Mesendoderm (in vitro differentiated cells): ENCODE measurements around the gene ALG14.

ENCODE experiments used
- DNase-seq: peaks from one replicate; pipeline ENCODE4 v3.0.0; 2013
- H2AK5ac ChIP-seq: 2 replicates; pipeline ENCODE4 v1.6.1; 2013; ENCODE audit warnings: low read length, inconsistent platforms
- H2BK120ac ChIP-seq: 2 replicates; pipeline ENCODE4 v1.6.1; 2013; ENCODE audit warnings: low read depth, mild to moderate bottlenecking, low read length, moderate library complexity, mixed read lengths
- H2BK15ac ChIP-seq: replicated peaks from 2 replicates; pipeline ENCODE4 v1.6.1; 2013; ENCODE audit warnings: low read depth, mild to moderate bottlenecking, moderate library complexity
- H2BK5ac ChIP-seq: 2 replicates; pipeline ENCODE4 v1.6.1; 2013; ENCODE audit warnings: low read length, inconsistent platforms
- H3K18ac ChIP-seq: 2 replicates; pipeline ENCODE4 v1.6.1; 2013; ENCODE audit warnings: mild to moderate bottlenecking, low read length, mixed read lengths
- H3K23ac ChIP-seq: one replicate; pipeline ENCODE4 v1.6.1; 2013; ENCODE audit warnings: low read length
- H3K27ac ChIP-seq: 2 replicates; pipeline ENCODE4 v1.5.1; 2013; ENCODE audit warnings: low read depth, mild to moderate bottlenecking, inconsistent platforms, low read length, moderate library complexity
- H3K27me3 ChIP-seq: 2 replicates; pipeline ENCODE4 v1.6.1; 2013; ENCODE audit warnings: low read length, control low read depth, mild to moderate bottlenecking, inconsistent platforms; ENCODE audit not compliant: insufficient read depth, poor library complexity
- H3K36me3 ChIP-seq: 2 replicates; pipeline ENCODE4 v1.6.1; 2013; ENCODE audit warnings: low read length, inconsistent platforms; ENCODE audit not compliant: control insufficient read depth, insufficient read depth
- H3K4ac ChIP-seq: one replicate; pipeline ENCODE4 v1.6.1; 2013; ENCODE audit warnings: low read depth, mild to moderate bottlenecking, low read length, moderate library complexity
- H3K4me1 ChIP-seq: 2 replicates; pipeline ENCODE4 v1.6.1; 2013; ENCODE audit warnings: low read depth, low read length, inconsistent platforms; ENCODE audit not compliant: control insufficient read depth
- H3K4me2 ChIP-seq: 2 replicates; pipeline ENCODE4 v1.6.1; 2013; ENCODE audit warnings: low read length
- H3K4me3 ChIP-seq: 2 replicates; pipeline ENCODE4 v1.5.1; 2013; ENCODE audit warnings: mild to moderate bottlenecking, low read length
- H3K56ac ChIP-seq: one replicate; pipeline ENCODE4 v1.6.1; 2013; ENCODE audit warnings: low read length
- H3K79me1 ChIP-seq: 2 replicates; pipeline ENCODE4 v1.6.1; 2013; ENCODE audit warnings: low read length, inconsistent platforms
- H3K79me2 ChIP-seq: 2 replicates; pipeline ENCODE4 v1.6.1; 2013; ENCODE audit warnings: mild to moderate bottlenecking, low read length; ENCODE audit not compliant: control insufficient read depth, insufficient read depth
- H3K9ac ChIP-seq: 2 replicates; pipeline ENCODE4 v1.6.1; 2013; ENCODE audit warnings: low read length, inconsistent platforms
- H4K5ac ChIP-seq: one replicate; pipeline ENCODE4 v1.6.1; 2013; ENCODE audit warnings: low read length
- H4K8ac ChIP-seq: one replicate; pipeline ENCODE4 v1.6.1; 2013; ENCODE audit warnings: low read depth, mild to moderate bottlenecking, control low read depth, low read length, moderate library complexity
- WGBS: extraction: QIAGEN DNeasy Blood & Tissue Kit; methylation state at CpG from one replicate; pipeline ENCODE4 v1.1.7; 2013; ENCODE audit warnings: low lambda C conversion rate, missing lambda C conversion rate; ENCODE audit not compliant: insufficient coverage; ENCODE audit errors: extremely low coverage; 5-methylcytosine and 5-hydroxymethylcytosine counted together

Gene ALG14

GRCh38 chr1:94993931-94994645, 78.7 kb downstream of the ALG14 start:
- Histone ChIP-seq H3K4ac (no peak overlapping the region), H3K4me3 (no peak overlapping the region), H3K36me3 (no peaks in the 10 kb centered on the region), H4K8ac (no peak overlapping the region), H3K56ac (no peak overlapping the region), H3K27ac (no peak overlapping the region), H3K9ac (no peak overlapping the region), H3K23ac (no peak overlapping the region), H2AK5ac (peak overlapping the region; percentile 15), H4K5ac (no peak overlapping the region), H3K4me2 (no peak overlapping the region), H3K79me1 (no peaks in the 10 kb centered on the region), H3K27me3 (no peaks in the 10 kb centered on the region), H2BK5ac (no peak overlapping the region), H3K4me1 (peaks cover 4% of the 10 kb centered on the region), H3K18ac (no peak overlapping the region), H2BK120ac (no peak overlapping the region), H3K79me2 (no peaks in the 10 kb centered on the region), H2BK15ac (no peak overlapping the region)
- DNase-seq, result peak; percentile 35
- no CpG with 5 or more reads among the region's 4 CpGs for WGBS

DNA sequence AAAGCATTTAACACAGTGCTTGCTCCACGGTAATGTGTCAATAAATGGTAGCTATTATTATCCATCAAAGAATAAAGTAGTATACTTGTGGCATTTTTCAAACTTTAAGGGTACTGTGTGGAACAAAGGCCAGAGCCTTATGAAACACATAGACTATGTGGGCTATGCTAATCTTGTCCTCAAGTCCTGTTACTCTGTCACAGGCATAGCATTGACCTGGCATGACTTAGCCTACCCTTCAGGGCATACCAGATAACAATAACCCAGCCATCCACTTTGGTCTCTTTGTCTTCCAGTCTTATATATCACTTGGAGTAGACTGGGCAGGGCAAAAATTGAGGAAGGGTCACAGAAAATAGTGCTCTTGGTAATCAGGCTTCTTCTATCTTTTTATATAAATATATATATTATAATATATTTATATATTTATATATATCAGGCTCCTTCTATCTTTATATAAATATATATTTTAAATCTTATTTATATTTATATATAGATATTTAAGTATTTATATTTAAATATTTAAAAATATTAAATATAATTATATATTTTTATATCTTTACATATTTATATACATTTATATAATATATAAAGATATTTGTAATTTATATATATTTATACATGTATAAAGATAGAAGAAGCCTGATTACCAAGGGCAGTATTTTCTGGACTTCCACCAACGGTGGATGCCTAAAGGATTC, 79.7 kb downstream of the ALG14 start:
- no peak overlapping the region for H4K8ac ChIP-seq
- no peak overlapping the region for H3K4me2 ChIP-seq
- H3K9ac ChIP-seq, result no peak overlapping the region
- no peak overlapping the region for H3K18ac ChIP-seq
- no peak overlapping the region for H4K5ac ChIP-seq
- no peak overlapping the region for H2BK5ac ChIP-seq
- H3K23ac ChIP-seq, result no peak overlapping the region
- H2BK120ac ChIP-seq, result no peak overlapping the region
- H3K27ac ChIP-seq, result no peak overlapping the region
- H2AK5ac ChIP-seq, result no peak overlapping the region
- peak; percentile 55 for DNase-seq
- no peaks in the 10 kb centered on the region for H3K36me3 ChIP-seq
- WGBS, result no CpG with 5 or more reads among the region's 2 CpGs
- H3K79me1 ChIP-seq, result no peaks in the 10 kb centered on the region
- H3K56ac ChIP-seq, result no peak overlapping the region
- H3K4ac ChIP-seq, result no peak overlapping the region
- peaks cover 4% of the 10 kb centered on the region for H3K4me1 ChIP-seq
- no peak overlapping the region for H3K4me3 ChIP-seq
- no peaks in the 10 kb centered on the region for H3K79me2 ChIP-seq
- H2BK15ac ChIP-seq, result no peak overlapping the region
- H3K27me3 ChIP-seq, result no peaks in the 10 kb centered on the region

- H3K23ac ChIP-seq, result no peak overlapping the region
- no peak overlapping the region for H2AK5ac ChIP-seq
- no peak overlapping the region for H3K27ac ChIP-seq
- H3K79me2 ChIP-seq, result no peaks in the 10 kb centered on the region
- H4K5ac ChIP-seq, result no peak overlapping the region
- DNase-seq, result peak; percentile 70
- H3K4me3 ChIP-seq, result no peak overlapping the region
- H2BK15ac ChIP-seq, result no peak overlapping the region
- no peaks in the 10 kb centered on the region for H3K79me1 ChIP-seq
- H3K4ac ChIP-seq, result no peak overlapping the region
- H3K56ac ChIP-seq, result no peak overlapping the region
- no peak overlapping the region for H3K9ac ChIP-seq
- no peak overlapping the region for H3K4me2 ChIP-seq
- H3K18ac ChIP-seq, result no peak overlapping the region
- H4K8ac ChIP-seq, result no peak overlapping the region
- peaks cover 4% of the 10 kb centered on the region for H3K4me1 ChIP-seq
- no CpG with 5 or more reads among the region's 5 CpGs for WGBS
- no peaks in the 10 kb centered on the region for H3K36me3 ChIP-seq
- no peak overlapping the region for H2BK5ac ChIP-seq
- H3K27me3 ChIP-seq, result no peaks in the 10 kb centered on the region
- no peak overlapping the region for H2BK120ac ChIP-seq
Measured at GRCh38 chr1:94992161-94992560, 80.6 kb downstream of the ALG14 start.

- 100% methylated on average over 1 of the region's 6 CpGs for WGBS
- H3K56ac ChIP-seq, result no peak overlapping the region
- no peak overlapping the region for H4K5ac ChIP-seq
- no peaks in the 10 kb centered on the region for H3K79me2 ChIP-seq
- H4K8ac ChIP-seq, result no peak overlapping the region
- H3K36me3 ChIP-seq, result no peaks in the 10 kb centered on the region
- no peak overlapping the region for H2AK5ac ChIP-seq
- no peak overlapping the region for H3K4ac ChIP-seq
- no peak overlapping the region for H3K4me2 ChIP-seq
- no peak for DNase-seq
- H3K4me3 ChIP-seq, result no peak overlapping the region
- peaks cover 4% of the 10 kb centered on the region for H3K4me1 ChIP-seq
- H3K27me3 ChIP-seq, result no peaks in the 10 kb centered on the region
- no peak overlapping the region for H3K18ac ChIP-seq
- no peak overlapping the region for H3K27ac ChIP-seq
- no peaks in the 10 kb centered on the region for H3K79me1 ChIP-seq
- no peak overlapping the region for H2BK120ac ChIP-seq
- H3K23ac ChIP-seq, result no peak overlapping the region
- no peak overlapping the region for H2BK5ac ChIP-seq
- H3K9ac ChIP-seq, result no peak overlapping the region
- no peak overlapping the region for H2BK15ac ChIP-seq
Measured at GRCh38 chr1:94989911-94990473, 82.8 kb downstream of the ALG14 start.

GRCh38 chr1:94989398-94989797, 83.4 kb downstream of the ALG14 start:
- no peaks in the 10 kb centered on the region for H3K79me1 ChIP-seq
- H3K27me3 ChIP-seq, result no peaks in the 10 kb centered on the region
- H4K8ac ChIP-seq, result no peak overlapping the region
- no peaks in the 10 kb centered on the region for H3K79me2 ChIP-seq
- no peak for DNase-seq
- no CpG with 5 or more reads among the region's 1 CpG for WGBS
- no peak overlapping the region for H3K56ac ChIP-seq
- no peak overlapping the region for H3K23ac ChIP-seq
- H3K4me3 ChIP-seq, result no peak overlapping the region
- H3K36me3 ChIP-seq, result no peaks in the 10 kb centered on the region
- H3K18ac ChIP-seq, result no peak overlapping the region
- H2AK5ac ChIP-seq, result no peak overlapping the region
- no peak overlapping the region for H3K4me2 ChIP-seq
- H2BK120ac ChIP-seq, result no peak overlapping the region
- H3K4ac ChIP-seq, result no peak overlapping the region
- H3K27ac ChIP-seq, result no peak overlapping the region
- no peak overlapping the region for H2BK15ac ChIP-seq
- H3K4me1 ChIP-seq, result peaks cover 4% of the 10 kb centered on the region
- no peak overlapping the region for H3K9ac ChIP-seq
- no peak overlapping the region for H4K5ac ChIP-seq
- H2BK5ac ChIP-seq, result no peak overlapping the region
